ENCODE results near the gene GALNT18.

GRCh38 chr11:11426226-11426952, 195.4 kb downstream of the GALNT18 start:
- TF ChIP-seq CTCF (conservative IDR thresholded peaks at IDR 0.05) (no peak), ZFX (IDR thresholded peaks at IDR 0.05) (no peak)
